ENCODE measurements around the gene BLOC1S6. TPM values are rescaled to one million over a fixed set of nuclear protein-coding genes. Genes with fewer than 3 reads are reported as not detected.

Gene BLOC1S6
- total and polyA plus RNA-seq, 12 donors: 8.6 to 33.9 (median 28.0) TPM

DNA sequence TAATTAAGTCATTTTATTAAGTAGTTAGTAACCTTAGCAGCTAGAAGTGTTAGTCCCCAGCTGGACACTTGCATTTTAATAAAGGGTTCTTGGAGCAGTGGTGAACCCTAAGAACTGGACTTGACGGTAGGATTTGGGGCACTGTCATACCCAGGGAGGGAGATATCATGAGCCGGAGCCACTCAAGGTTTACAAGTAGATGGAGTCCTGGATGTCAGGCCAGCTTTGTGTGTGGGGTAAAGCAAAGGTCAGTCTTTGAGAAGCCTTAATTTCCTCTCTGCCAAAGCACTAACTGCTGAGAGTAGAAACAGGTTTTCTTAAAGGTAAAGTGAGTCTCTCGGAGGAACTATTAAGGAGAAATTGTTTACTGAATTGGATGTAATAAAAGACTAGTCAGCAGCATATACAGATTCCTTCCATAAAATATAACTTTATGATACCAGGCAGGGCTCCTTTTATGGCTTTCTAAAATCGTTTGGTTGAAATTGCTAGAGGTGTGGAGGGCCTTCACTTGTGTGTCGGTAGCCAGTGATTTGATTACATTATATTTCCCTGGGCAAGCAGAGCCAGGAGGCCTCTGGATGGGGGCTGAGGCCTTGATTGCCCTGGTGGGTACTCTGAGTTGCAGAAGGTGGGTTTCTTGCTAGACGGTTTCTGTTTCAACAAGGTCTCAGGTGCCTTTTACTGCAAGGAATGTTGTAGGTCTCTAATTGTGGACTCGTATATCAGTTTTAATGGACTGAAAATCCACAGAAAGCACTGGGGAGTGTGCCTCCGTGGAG lies 70.8 kb downstream of the BLOC1S6 start:
- WGBS, 2 donors: 79 to 91% methylated on average over 8 of the region's 8 CpGs
- intact Hi-C loops (cut with DNase I): no loop called here
- H3K36me3 ChIP-seq: peaks cover 0 to 34% (median 12%) of the 10 kb centered on the region in 9 donors
- H3K9me3 ChIP-seq: no peaks in the 10 kb centered on the region
- no peak for DNase-seq
- no peak overlapping the region for H3K4me3 ChIP-seq
- TF ChIP-seq, protein P1, sequence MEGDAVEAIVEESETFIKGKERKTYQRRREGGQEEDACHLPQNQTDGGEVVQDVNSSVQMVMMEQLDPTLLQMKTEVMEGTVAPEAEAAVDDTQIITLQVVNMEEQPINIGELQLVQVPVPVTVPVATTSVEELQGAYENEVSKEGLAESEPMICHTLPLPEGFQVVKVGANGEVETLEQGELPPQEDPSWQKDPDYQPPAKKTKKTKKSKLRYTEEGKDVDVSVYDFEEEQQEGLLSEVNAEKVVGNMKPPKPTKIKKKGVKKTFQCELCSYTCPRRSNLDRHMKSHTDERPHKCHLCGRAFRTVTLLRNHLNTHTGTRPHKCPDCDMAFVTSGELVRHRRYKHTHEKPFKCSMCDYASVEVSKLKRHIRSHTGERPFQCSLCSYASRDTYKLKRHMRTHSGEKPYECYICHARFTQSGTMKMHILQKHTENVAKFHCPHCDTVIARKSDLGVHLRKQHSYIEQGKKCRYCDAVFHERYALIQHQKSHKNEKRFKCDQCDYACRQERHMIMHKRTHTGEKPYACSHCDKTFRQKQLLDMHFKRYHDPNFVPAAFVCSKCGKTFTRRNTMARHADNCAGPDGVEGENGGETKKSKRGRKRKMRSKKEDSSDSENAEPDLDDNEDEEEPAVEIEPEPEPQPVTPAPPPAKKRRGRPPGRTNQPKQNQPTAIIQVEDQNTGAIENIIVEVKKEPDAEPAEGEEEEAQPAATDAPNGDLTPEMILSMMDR (IDR thresholded peaks at IDR 0.05): no peak
- no peak for ATAC-seq
- H3K27ac ChIP-seq: no peak overlapping the region
- H3K27me3 ChIP-seq: no peaks in the 10 kb centered on the region
- H3K4me1 ChIP-seq: peaks cover 0 to 51% (median 24%) of the 10 kb centered on the region in 9 donors

Other genes with a start within 250 kb of the BLOC1S6 start
- gene GATM, start 208.8 kb upstream of the BLOC1S6 start, total RNA-seq: 10 to 100 TPM in 9 of 10 donors, 1 to 10 TPM in 1; 9.6 to 97.8 (median 30.8) TPM
- 1 to 10 TPM; 4.7 to 8.6 TPM for gene GATM, start 208.8 kb upstream of the BLOC1S6 start, polyA plus RNA-seq
- 1 to 10 TPM; 2.5 to 4.5 (median 3.1) TPM for gene SLC30A4, start 64.6 kb upstream of the BLOC1S6 start, total RNA-seq
- 1 to 10 TPM; 1.4 to 2.1 TPM for gene SLC30A4, start 64.6 kb upstream of the BLOC1S6 start, polyA plus RNA-seq
- gene SQOR, start 47.6 kb downstream of the BLOC1S6 start, total RNA-seq: 10 to 100 TPM; 13.9 to 41.8 (median 17.5) TPM
- gene SQOR, start 47.6 kb downstream of the BLOC1S6 start, polyA plus RNA-seq: 10 to 100 TPM; 10.3 to 12.7 TPM

All from heart right ventricle (tissue), 16 donors.